GM23338 (cell line): ENCODE measurements around the gene NOC2L. TPM values are rescaled to one million over a fixed set of nuclear protein-coding genes. Genes with fewer than 3 reads are reported as not detected.
A peak's percentile ranks its signal among the peaks of the same experiment; 100 is the strongest.

Source experiments
- ATAC-seq: fragments of 200-7000 bp; cut with Tn5 transposase; 3 replicates; pipeline ENCODE4 v1.9.1; 2020
- DNase-seq: peaks from one replicate; pipeline ENCODE4 v3.0.0-alpha.2; 2015; ENCODE audit warnings: low spot score
- H2AFZ ChIP-seq: fragments of 200-600 bp; sonication (generic); 2 replicates; pipeline ENCODE4 v1.8.0; 2016; ENCODE audit warnings: antibody characterized with exemption, mild to moderate bottlenecking, moderate library complexity
- H3F3A ChIP-seq: fragments of 200-600 bp; sonication (generic); replicated peaks from 2 replicates; pipeline ENCODE4 v1.8.0; 2017; ENCODE audit warnings: antibody characterized with exemption, mixed run types, low read depth
- H3K27ac ChIP-seq: fragments of 200-600 bp; sonication (generic); 2 replicates; pipeline ENCODE4 v1.6.1; 2016; ENCODE audit warnings: low read depth
- H3K27me3 ChIP-seq: fragments of 200-600 bp; sonication (generic); 2 replicates; pipeline ENCODE4 v1.8.0; 2016; ENCODE audit warnings: mild to moderate bottlenecking, mixed run types, moderate library complexity; ENCODE audit not compliant: insufficient read depth
- H3K36me3 ChIP-seq: fragments of 200-600 bp; sonication (generic); 2 replicates; pipeline ENCODE4 v1.8.0; 2016; ENCODE audit warnings: mild to moderate bottlenecking; ENCODE audit not compliant: insufficient read depth
- H3K4me1 ChIP-seq: fragments of 200-600 bp; sonication (generic); 2 replicates; pipeline ENCODE4 v1.8.0; 2016; ENCODE audit warnings: mild to moderate bottlenecking, moderate library complexity; ENCODE audit not compliant: insufficient read depth
- H3K4me2 ChIP-seq: fragments of 200-600 bp; sonication (generic); 2 replicates; pipeline ENCODE4 v1.7.1; 2017; ENCODE audit warnings: mixed run types
- H3K4me3 ChIP-seq: fragments of 200-600 bp; sonication (generic); 2 replicates; pipeline ENCODE4 v1.6.1; 2016; ENCODE audit warnings: mixed run types
- H3K79me2 ChIP-seq: fragments of 200-600 bp; sonication (generic); replicated peaks from 2 replicates; pipeline ENCODE4 v1.8.0; 2017; ENCODE audit warnings: mild to moderate bottlenecking; ENCODE audit not compliant: insufficient read depth
- H3K9me2 ChIP-seq: fragments of 200-600 bp; sonication (generic); 2 replicates; pipeline ENCODE4 v1.8.0; 2017; ENCODE audit not compliant: insufficient read depth
- H4K20me1 ChIP-seq: fragments of 200-600 bp; sonication (generic); replicated peaks from 2 replicates; pipeline ENCODE4 v1.8.0; 2017; ENCODE audit warnings: mild to moderate bottlenecking; ENCODE audit not compliant: insufficient read depth
- H3K27ac Mint-ChIP-seq: 2 replicates; pipeline ENCODE4 v1.8.0; 2020; ENCODE audit warnings: inconsistent platforms, mild to moderate bottlenecking, moderate library complexity, mixed read lengths
- H3K27me3 Mint-ChIP-seq: 3 replicates; pipeline ENCODE4 v1.8.0; 2022; ENCODE audit warnings: low read depth, mild to moderate bottlenecking, moderate library complexity, mixed read lengths, inconsistent platforms; ENCODE audit not compliant: insufficient read depth, poor library complexity
- H3K36me3 Mint-ChIP-seq: 3 replicates; pipeline ENCODE4 v1.8.0; 2021; ENCODE audit warnings: low read depth, mild to moderate bottlenecking, inconsistent platforms, moderate library complexity, mixed read lengths
- H3K4me1 Mint-ChIP-seq: 3 replicates; pipeline ENCODE4 v1.8.0; 2020; ENCODE audit warnings: mild to moderate bottlenecking, inconsistent platforms, mixed read lengths
- H3K4me3 Mint-ChIP-seq: 3 replicates; pipeline ENCODE4 v1.8.0; 2021; ENCODE audit warnings: moderate library complexity, mild to moderate bottlenecking, inconsistent platforms, mixed read lengths
- H3K9me3 Mint-ChIP-seq: 3 replicates; pipeline ENCODE4 v1.8.0; 2020; ENCODE audit warnings: moderate library complexity, mild to moderate bottlenecking, inconsistent platforms, mixed read lengths
- CREB1 ChIP-seq: fragments of 250-450 bp; sonication (Bioruptor Pico); IDR thresholded peaks from 2 replicates; pipeline ENCODE4 v1.5.0; 2020; ENCODE audit warnings: low read depth, mild to moderate bottlenecking, moderate library complexity
- EZH2 ChIP-seq: fragments of 200-600 bp; sonication (generic); IDR thresholded peaks from one replicate; pipeline ENCODE4 v1.8.0; 2017; ENCODE audit warnings: antibody characterized with exemption, mild to moderate bottlenecking, low read depth; ENCODE audit not compliant: unreplicated experiment
- EZH2phosphoT487 ChIP-seq: fragments of 200-600 bp; sonication (generic); IDR thresholded peaks from one replicate; pipeline ENCODE4 v1.8.1; 2018; ENCODE audit warnings: antibody characterized with exemption; ENCODE audit not compliant: unreplicated experiment
- JUNB ChIP-seq: IDR thresholded peaks from one replicate; pipeline ENCODE4 v1.6.1; 2016; ENCODE audit warnings: antibody characterized with exemption; ENCODE audit not compliant: unreplicated experiment
- ZNF114 ChIP-seq: fragments of 250-450 bp; sonication (Bioruptor Pico); IDR thresholded peaks from 2 replicates; pipeline ENCODE4 v1.5.0; 2020; ENCODE audit warnings: mild to moderate bottlenecking, moderate library complexity
- ZNF331 ChIP-seq: fragments of 250-450 bp; sonication (Bioruptor Pico); IDR thresholded peaks from 2 replicates; pipeline ENCODE4 v1.5.0; 2020; ENCODE audit warnings: low read depth, mild to moderate bottlenecking, moderate library complexity
- polyA plus RNA-seq: library from polyadenylated mRNA; unstranded; fragments of >200 nt; fragmentation: Nextera tagmentation; extraction: Ambion mirVana; gene quantifications from 2 replicates; pipeline ENCODE4 v1.2.1, GENCODE V29; 2016
- total RNA-seq: library from RNA; depleted of rRNA; stranded (reverse); fragments of >200 nt; shearing (Covaris generic); gene quantifications from 2 replicates; pipeline ENCODE4 v1.2.3, GENCODE V29; 2014
- TF ChIP-seq, protein P1 (sequence below), 2 experiments: fragments of 200-600 bp in 1 of 2; sonication (generic) in 1 of 2; conservative IDR thresholded peaks; 2 replicates each; pipeline versions ENCODE4 v1.5.1 to v1.6.1; 2016 to 2017; ENCODE audit warnings: antibody characterized with exemption in 2 of 2, low read depth in 2 of 2, mild to moderate bottlenecking in 2 of 2, moderate library complexity in 1 of 2
- TF ChIP-seq, protein P2 (sequence below): IDR thresholded peaks from 2 replicates; pipeline ENCODE4 v1.6.1; 2016; ENCODE audit warnings: antibody characterized with exemption

Gene NOC2L
- total and polyA plus RNA-seq, 2 experiments from 2014 or later: 79.3 to 125 TPM

DNA sequence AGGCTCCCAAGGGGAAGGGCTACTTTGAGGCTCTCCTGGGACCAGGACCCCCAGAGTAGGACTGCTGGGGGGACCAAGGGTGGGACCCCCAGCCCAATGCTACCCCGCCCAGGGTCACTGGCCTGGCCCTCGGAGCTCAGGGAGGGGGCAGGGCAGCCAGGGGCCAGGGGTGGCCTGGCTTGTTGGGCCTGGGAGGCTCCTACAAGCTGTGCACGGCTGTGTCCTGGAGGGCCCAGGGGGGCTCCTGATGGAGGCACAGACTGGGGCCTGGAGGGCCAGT lies 38.6 kb upstream of the NOC2L start:
- Mint-ChIP-seq H3K27me3 (peaks cover 74% of the 10 kb centered on the region), H3K27ac (no peak overlapping the region), H3K9me3 (peaks cover 9% of the 10 kb centered on the region), H3K4me1 (peaks cover 5% of the 10 kb centered on the region), H3K36me3 (peaks cover under 1% of the 10 kb centered on the region), H3K4me3 (no peak overlapping the region)
- peaks cover 8% of the 10 kb centered on the region for H3K4me1 ChIP-seq
- H3K4me3 ChIP-seq: no peak overlapping the region; the same call in 1 of the 2 replicates
- H3K36me3 ChIP-seq: no peaks in the 10 kb centered on the region
- no peaks in the 10 kb centered on the region for H4K20me1 ChIP-seq
- H3K27me3 ChIP-seq: peaks cover 91% of the 10 kb centered on the region
- no peaks in the 10 kb centered on the region for H3K9me2 ChIP-seq
- no peak for TF ChIP-seq JUNB
- peak; percentile 14 for TF ChIP-seq EZH2
- no peak overlapping the region for H2AFZ ChIP-seq
- H3K79me2 ChIP-seq: no peaks in the 10 kb centered on the region
- ATAC-seq (peak; percentile 1; the same call in 2 of the 3 replicates), DNase-seq (no peak)
- H3F3A ChIP-seq: peaks cover 6% of the 10 kb centered on the region; the same call in 1 of the 2 replicates
- no peak overlapping the region for H3K27ac ChIP-seq
- H3K4me2 ChIP-seq: peak overlapping the region; percentile 82; the same call in 1 of the 2 replicates

DNA sequence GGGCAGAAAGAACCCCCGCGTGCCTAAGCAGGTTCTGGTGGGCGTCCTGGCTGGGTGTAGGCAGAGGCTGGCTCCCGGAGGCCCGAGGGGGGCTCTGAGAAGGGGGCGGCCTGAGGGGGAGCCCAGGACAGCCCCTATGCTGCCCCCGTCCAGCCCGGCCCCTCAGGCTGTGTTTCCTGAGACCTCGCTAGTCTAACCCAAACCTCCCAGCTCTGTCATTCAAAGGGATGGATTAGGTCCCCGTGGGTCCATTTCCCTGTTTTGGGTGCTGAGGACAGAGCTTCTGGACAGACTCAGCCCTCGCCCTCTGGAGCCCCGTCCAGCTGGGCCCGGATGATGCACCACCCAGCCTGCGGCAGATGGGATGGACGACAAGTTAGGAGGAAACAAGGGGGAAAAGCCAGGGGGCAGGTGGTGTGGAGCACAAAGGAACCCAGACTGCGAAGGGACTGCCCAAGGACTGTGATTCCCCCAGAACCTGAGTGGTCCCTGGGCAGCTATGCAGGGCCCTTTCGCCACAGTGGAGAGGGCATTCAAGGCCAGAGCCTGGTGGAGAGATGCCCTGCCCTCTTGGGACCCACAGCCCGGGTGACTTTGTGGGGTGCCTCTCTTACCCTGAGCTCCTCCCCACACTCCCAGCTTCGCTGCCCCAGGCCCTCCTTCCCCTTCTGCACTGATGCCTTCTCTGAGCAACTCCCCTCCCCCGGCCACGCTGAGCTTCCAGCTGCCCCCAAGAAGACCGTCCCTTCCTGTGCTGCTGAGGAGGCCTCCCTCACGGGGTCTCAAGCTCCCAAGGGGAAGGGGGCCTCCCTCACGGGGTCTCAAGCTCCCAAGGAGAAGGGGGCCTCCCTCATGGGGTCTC lies 38.0 kb upstream of the NOC2L start:
- ATAC-seq: no peak; the same call in 2 of the 3 replicates
- peaks cover 73% of the 10 kb centered on the region for H3K27me3 Mint-ChIP-seq
- H3K4me3 ChIP-seq: no peak overlapping the region
- H3K4me3 Mint-ChIP-seq: no peak overlapping the region
- no peak overlapping the region for H2AFZ ChIP-seq
- H3F3A ChIP-seq: peaks cover 6% of the 10 kb centered on the region; the same call in 1 of the 2 replicates
- peaks cover 5% of the 10 kb centered on the region for H3K4me1 Mint-ChIP-seq
- H3K4me1 ChIP-seq: peaks cover 8% of the 10 kb centered on the region
- TF ChIP-seq ZNF114 (CRISPR knock-in tag) (no peak), EZH2phosphoT487 (no peak), JUNB (no peak), EZH2 (peak; percentile 36), ZNF331 (CRISPR knock-in tag) (no peak), CREB1 (no peak)
- TF ChIP-seq, protein P1, sequence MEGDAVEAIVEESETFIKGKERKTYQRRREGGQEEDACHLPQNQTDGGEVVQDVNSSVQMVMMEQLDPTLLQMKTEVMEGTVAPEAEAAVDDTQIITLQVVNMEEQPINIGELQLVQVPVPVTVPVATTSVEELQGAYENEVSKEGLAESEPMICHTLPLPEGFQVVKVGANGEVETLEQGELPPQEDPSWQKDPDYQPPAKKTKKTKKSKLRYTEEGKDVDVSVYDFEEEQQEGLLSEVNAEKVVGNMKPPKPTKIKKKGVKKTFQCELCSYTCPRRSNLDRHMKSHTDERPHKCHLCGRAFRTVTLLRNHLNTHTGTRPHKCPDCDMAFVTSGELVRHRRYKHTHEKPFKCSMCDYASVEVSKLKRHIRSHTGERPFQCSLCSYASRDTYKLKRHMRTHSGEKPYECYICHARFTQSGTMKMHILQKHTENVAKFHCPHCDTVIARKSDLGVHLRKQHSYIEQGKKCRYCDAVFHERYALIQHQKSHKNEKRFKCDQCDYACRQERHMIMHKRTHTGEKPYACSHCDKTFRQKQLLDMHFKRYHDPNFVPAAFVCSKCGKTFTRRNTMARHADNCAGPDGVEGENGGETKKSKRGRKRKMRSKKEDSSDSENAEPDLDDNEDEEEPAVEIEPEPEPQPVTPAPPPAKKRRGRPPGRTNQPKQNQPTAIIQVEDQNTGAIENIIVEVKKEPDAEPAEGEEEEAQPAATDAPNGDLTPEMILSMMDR (conservative IDR thresholded peaks at IDR 0.05; ENCODE audit: low read depth in 2 of 2): no peak
- TF ChIP-seq, protein P2, sequence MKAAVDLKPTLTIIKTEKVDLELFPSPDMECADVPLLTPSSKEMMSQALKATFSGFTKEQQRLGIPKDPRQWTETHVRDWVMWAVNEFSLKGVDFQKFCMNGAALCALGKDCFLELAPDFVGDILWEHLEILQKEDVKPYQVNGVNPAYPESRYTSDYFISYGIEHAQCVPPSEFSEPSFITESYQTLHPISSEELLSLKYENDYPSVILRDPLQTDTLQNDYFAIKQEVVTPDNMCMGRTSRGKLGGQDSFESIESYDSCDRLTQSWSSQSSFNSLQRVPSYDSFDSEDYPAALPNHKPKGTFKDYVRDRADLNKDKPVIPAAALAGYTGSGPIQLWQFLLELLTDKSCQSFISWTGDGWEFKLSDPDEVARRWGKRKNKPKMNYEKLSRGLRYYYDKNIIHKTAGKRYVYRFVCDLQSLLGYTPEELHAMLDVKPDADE: no peak
- no peaks in the 10 kb centered on the region for H3K79me2 ChIP-seq
- H3K27ac Mint-ChIP-seq: no peak overlapping the region
- peaks cover 91% of the 10 kb centered on the region for H3K27me3 ChIP-seq
- H4K20me1 ChIP-seq: no peaks in the 10 kb centered on the region
- peak overlapping the region; percentile 82; the same call in 1 of the 2 replicates for H3K4me2 ChIP-seq
- H3K9me3 Mint-ChIP-seq: peaks cover 12% of the 10 kb centered on the region
- H3K36me3 ChIP-seq: no peaks in the 10 kb centered on the region
- DNase-seq: peak; percentile 47
- no peaks in the 10 kb centered on the region for H3K9me2 ChIP-seq
- peaks cover 4% of the 10 kb centered on the region for H3K36me3 Mint-ChIP-seq
- no peak overlapping the region for H3K27ac ChIP-seq
